GM19099 (cell line): ENCODE results near the gene ARL2BP.

ENCODE experiments used
- POLR2A ChIP-seq: IDR thresholded peaks from 3 replicates; pipeline ENCODE4 v1.6.1; 2011; ENCODE audit warnings: low read depth; ENCODE audit not compliant: insufficient read length; ENCODE audit errors: extremely low read depth

ARL2BP gene

DNA sequence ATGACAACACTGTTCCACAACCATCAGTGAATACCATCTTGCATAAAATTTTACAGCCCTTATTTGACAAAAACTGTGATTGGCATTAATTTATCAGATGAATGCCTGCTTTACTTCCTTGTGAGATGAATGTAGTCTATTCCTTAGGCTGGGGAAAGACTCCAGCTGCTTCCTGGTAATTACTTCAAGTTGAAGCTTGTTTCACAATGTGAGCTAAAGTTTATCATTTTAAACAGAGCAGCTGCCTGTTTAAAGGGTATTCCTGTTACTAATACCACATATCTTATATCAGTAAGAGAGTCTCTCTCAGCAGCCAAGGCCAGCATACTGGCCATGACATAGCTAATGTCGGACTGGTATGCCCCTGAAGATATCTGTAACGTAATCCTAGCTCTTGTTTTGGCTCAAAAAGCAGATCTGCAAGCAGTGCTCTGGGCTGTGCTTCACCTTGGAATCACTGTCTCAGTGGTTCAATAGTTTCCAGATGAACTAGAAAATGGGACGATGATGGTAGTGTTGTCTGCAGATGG lies 13.2 kb upstream of the ARL2BP start:
- TF ChIP-seq POLR2A = no peak

DNA sequence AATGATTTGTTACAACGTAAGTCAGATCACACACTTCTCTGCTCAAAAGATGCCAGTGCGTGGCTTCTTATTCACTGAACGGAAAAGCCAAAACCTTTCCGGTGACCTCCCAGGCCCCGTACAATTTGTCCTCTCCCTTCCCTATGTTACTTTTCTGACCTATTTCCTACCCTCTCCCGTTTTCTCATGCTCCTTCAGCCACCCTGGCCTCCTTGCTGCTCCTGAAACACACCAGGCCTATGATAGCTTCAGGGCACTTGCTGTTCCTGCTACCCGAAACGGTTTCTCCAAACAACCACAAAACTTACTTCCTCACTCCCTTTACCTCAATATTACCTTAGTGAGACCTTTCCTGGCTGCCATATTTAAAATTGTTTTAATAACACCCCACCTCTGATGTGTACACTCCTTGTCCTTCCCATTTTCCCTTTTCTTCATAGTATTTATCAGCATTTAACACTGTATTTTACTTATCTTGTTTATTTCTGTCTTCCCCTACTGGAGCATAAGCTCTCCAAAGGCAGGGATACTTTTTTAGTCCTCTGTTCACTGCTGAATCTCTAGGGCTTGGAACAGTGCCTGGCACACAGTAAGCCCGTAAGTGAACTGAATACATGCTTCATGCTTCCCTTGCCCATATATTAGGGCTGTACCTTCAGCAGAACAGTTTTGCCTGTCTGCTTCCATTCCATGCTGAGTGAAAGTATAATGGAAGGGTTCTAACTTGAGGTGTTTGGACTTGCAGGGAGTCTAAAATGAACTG lies 10.9 kb upstream of the ARL2BP start:
- TF ChIP-seq POLR2A = no peak

DNA sequence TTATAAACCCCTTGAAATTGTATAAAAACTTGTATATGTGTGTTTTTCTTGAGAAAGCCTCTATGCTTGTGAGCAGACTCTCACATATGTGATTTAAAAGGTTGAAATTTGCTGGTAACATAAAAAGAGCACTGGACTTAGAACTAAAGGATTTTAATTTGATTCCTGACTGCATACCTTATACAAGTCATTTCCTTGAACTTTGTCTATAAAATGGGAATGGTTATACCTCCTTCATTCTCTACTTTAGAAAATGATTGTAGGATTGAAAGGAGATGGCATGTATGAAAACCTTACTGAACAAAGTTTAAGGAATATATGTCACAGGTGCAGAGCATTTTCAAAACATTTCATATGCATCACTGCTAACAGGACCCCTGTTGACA lies 10.4 kb upstream of the ARL2BP start:
- no peak for TF ChIP-seq POLR2A

DNA sequence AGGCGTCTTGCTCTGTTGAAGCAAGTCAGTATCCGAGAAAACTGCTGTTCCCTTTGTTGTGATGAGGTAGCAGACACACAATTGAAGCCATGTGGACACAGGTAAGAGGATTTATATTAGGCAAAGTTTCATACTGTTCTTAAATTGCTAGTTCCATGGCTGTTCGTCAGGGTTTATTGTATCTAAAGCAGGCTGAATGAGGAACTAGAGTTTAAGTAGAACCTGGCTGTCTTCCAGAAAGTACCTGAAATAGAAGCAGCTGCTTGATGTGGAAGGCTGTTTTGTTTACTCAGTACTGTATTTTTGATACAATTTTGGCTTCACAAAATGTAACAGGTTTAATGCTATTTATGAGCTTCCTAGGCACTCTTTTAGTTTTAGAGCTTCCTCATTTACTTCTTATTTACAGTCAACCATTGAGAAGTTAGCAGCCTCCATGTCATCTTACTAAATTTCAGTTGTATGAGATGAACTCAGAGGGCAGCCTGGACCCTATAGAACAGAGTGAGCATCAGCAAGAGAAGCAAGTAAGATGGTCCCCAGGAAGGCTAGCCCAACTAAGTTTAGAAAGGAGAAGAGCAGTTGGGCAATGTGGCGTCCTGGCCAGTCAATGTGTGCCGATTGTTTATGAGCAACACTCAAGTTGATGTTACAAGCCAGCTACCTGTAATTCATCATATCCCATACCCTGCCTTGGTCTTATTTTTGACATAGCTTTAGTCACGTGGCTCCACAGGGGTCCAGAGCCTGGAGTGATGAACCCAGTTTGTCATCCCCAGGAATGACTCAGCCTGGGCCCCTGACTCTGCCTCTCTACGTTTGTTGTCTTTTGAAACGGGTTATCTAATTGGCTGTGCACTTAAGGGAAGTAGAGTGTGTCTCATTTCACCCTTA lies 9.7 kb upstream of the ARL2BP start:
- no peak for TF ChIP-seq POLR2A

DNA sequence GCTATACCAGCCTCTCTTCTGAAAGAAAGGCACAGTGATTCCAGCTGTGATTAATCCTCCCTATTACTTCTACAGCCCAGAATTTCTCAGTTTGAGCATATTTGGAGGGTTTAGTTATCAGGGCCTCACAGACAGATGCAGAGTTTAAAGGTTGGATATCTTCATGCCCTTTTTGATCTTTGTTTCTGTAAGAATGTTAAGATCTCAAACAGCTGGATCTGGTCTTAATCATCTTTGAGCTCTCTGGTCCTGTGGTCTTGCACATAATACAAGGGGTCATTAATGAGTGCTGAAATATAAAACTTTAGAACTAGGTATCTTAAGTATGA lies 9.1 kb upstream of the ARL2BP start:
- TF ChIP-seq POLR2A = no peak

DNA sequence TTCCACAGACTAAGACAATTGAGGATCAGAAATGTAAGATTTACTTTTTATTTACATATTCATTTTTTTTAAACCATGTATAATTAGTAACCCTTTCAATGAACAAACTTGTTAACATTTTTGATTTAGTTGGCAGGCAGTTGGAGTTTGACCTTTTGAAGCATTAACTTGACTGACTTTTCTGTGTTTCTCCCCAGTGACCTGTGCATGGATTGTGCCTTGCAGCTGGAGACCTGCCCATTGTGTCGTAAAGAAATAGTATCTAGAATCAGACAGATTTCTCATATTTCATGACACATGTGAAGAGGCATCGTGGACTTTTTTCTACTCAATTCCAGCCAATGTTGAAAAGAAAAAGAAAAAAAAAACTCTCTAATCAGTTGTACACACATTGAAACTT lies 6.4 kb upstream of the ARL2BP start:
- TF ChIP-seq POLR2A = no peak

DNA sequence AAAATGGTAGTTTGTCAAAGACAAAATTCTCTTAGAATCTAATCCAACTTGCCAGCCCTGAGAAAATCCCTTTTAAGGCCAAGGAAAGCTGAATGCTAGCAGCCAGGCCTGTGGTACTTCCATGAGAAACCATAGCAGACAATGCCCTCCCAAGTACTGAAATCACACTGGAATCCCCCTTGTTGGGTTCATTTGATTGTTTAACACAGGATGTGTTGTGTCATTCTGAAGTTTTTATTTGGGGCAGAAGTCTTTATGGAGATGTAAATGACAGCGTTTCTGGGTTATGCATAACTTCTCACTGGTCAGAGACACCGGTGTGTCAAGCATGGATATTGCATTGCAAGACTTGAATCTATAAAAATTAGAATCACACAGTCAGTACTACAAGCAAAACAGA lies 6.0 kb upstream of the ARL2BP start:
- TF ChIP-seq POLR2A = no peak

DNA sequence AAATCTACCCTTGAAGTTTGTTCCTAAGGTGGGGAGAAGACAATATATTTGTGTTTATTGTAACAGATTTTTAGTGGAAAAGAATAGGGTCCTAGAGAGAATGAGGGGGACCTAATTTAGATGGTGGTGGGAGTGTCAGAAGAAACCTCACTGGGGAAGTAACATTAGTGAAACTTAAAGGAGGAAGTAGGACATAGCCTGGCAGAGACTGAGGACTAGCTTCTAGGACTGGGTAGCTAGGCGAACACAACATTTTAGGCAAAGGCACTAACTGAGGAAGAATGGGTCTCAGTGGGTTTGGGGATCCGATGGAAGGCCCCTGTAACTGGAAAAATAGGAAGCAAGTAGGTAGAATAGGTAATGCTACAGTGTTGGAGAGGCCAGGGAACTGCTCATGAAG lies 4.2 kb upstream of the ARL2BP start:
- no peak for TF ChIP-seq POLR2A

DNA sequence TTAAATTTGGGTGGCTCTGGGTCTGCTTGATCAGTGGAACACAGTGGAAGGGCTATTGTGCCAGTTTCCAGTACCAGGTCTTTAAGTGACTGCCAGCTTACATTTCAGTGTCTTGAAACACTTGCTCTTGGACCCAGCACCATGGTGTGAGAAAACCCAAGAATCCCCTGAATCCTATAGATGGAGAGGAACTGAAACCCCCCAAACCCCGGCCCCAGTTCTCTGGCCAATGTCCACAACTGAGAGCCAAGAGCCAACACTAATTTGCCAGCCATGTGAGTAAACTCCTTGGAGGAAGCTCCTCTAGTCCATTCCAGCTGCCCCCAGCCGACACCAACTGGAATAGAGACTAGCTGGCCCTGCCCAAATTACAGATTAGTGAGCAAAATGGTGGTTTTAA lies 2.4 kb upstream of the ARL2BP start:
- no peak for TF ChIP-seq POLR2A

DNA sequence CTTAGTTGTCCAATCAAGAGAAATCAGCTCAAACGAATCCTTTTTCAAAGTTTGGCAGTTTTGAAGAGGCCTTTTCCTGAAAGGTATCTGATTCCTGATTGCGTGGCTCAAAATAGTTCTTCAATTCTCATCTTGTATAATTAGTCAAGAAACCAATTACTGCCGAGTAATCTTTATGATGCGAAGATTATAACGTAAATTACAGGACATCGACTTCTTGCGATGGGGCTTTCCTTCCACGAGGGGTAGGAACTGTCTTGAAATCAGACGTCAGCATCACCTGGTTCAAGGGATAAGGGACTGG lies 644 bp upstream of the ARL2BP start:
- TF ChIP-seq POLR2A = no peak

DNA sequence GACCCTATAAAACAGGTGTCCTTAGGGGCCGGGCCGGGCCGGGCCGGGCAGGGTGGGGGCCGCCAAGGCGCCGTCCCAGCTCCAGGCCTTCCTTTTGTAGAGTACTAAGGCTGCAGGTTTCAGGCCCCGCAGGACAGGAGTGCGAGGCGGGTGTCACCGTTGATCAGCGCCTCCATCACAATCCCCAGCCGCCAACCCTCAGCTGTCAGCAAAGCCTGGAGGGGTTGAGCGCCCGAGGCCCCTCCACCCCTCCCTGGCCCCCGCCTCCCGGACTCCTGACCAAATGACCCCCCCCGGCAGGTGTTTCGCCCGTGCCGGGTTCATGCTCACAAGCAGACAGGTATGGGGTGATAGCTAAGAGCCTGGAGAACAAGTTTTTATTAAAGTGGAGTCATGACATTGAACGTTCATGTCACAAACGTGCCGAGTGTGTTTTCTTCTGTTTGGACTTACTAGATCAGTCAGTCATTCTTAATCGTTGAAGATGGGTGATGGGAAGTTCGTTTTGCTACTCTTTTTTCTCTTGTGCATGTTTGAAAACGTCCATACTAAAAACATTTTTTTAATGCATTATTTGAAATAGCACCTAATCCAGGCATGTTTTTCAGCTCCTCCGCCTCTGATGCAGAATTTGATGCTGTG lies 534 bp downstream of the ARL2BP start:
- TF ChIP-seq POLR2A = no peak

DNA sequence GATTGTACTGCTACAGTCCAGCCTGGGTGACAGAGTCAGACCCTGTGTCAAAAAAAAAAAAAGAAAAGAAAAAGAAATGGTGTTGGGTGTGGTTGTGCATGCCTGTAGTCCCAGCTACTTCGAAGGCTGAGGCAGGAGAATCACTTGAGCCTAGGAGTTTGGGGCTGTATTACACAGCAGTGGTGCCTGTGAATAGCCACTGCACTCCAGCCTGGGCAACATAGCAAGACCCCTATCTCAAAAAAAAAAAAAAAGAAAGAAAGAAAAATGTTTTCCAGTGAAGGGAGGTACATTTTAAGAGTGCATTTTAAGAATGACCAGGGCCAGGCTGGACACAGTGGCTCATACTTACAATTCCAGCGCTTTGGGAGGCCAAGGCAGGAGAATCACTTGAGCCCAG lies 6.3 kb downstream of the ARL2BP start:
- no peak for TF ChIP-seq POLR2A

DNA sequence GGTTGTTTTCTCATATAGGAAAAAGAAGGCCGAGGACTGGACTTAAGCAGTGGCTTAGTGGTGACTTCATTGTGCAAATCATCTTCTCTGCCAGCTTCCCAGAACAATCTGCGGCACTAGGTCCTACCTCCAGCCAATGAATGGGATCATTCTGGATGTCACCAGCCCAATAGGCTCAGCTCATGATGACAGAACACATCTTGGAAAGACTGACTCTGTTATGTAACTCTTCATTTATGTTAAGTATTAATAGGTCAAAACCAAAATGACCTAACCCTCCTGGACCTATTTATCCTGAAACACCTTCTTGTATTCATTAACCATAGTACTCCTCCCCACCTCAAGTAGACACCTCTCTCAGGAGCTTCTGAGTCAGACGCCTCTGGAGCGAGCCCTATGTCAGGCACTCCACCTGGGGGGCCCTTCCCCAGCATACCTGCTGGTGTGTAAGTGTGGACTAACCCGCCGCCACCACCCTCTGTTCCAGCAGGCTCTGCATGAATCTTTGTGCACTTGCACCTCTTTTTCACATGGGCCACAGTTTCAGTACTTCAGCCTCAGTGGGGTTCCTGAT lies 7.2 kb downstream of the ARL2BP start:
- no peak for TF ChIP-seq POLR2A

DNA sequence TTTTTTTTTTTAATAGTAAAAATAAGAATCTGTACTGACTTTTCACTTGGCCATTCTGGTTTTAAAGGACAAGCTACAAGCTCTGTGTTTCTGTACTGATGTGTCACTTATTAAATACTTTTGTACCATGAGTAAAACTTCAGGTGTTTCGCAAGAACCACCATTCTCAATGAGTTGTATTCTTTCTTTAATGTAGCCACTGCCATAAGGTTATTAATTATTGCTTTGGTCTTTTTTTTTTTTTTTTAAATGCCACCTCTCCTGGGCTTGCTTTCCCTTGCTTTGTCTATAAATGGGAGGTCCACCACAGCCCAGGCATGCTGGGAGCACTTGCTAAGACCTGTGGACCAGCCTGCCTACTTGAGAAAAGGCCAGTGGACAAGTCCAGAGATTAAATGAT lies 8.4 kb downstream of the ARL2BP start:
- TF ChIP-seq POLR2A = no peak

DNA sequence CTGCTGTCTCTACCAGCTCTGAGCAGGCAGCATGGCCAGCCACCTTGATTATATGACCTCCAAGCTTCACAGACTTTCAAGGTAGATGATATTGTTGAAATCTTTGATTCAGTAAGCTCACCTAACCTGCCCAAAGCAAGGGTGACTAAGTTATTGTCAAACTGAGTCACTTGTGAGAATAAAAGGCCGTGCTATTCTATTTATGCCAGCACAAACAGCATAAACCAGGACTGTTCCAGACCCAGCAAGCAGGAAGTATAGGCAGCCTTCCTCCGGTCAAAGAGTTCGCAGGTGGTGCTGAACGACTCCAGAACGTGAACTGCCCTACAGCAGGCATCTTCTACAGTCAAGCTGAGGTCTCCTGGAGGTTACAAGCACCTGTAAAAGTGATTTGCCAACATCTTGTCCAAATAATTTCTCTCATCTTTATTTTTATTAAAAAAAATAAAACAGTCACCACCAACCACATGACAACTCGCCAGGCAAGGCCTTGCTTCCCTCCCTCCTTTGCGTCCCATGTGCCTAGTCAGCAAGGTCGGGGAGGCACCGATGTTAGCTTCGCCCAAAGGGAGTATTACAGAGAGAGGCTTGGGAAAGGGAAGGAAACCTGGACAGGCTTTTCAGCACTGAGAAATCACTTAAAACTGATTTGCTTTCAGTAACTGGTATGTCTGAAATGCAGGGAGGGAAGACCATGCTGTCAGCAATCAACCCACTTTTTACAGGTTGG lies 10.8 kb downstream of the ARL2BP start:
- no peak for TF ChIP-seq POLR2A
